Endothelial cell of umbilical vein (primary cell): ENCODE results near the gene MN1. TPM values are rescaled to one million over a fixed set of nuclear protein-coding genes. Genes with fewer than 3 reads are reported as not detected.

Experiments used
- BruUV-seq: library from RNA; stranded (reverse); fragments of 400-500 nt; replicated peaks from 2 replicates; lab custom pipeline; 2021; lab: Mats Ljungman, UMichigan
- CTCF ChIA-PET: fragments of 300-600, 350-600 bp; sonication (Branson Sonifier 250); formaldehyde crosslinking; loops from one replicate; lab custom pipeline; 2021; ENCODE audit warnings: antibody characterized with exemption, inconsistent platforms; lab: Charles Lee
- POLR2A ChIA-PET: fragments of 300-600, 350-600 bp; sonication (Branson Sonifier 250); formaldehyde crosslinking; loops from one replicate; lab custom pipeline; 2021; ENCODE audit warnings: antibody characterized with exemption, inconsistent platforms; lab: Charles Lee
- DNase-seq: peaks from one replicate; pipeline ENCODE4 v3.0.0-alpha.2; 2011; ENCODE audit warnings: low read depth, low spot score
- FAIRE-seq: peaks from 2 replicates; lab custom pipeline; 2011; peaks lifted over from hg19 to GRCh38; lab: Jason Lieb, UNC
- H2AFZ ChIP-seq: 2 replicates; pipeline ENCODE4 v1.6.0; 2012; ENCODE audit warnings: low read depth, low read length, control low read depth, inconsistent platforms
- H3K27ac ChIP-seq: 2 replicates; pipeline ENCODE4 v1.5.1; 2011; ENCODE audit warnings: low read depth, mild to moderate bottlenecking, control low read depth, low read length, moderate library complexity; ENCODE audit not compliant: insufficient read depth
- H3K27me3 ChIP-seq, 2 experiments: 2 replicates each; pipeline versions ENCODE4 v1.6.0 to v1.6.1; 2011; ENCODE audit warnings: low read length in 2 of 2, mixed read lengths in 1 of 2; ENCODE audit not compliant: control insufficient read depth in 2 of 2, insufficient read depth in 2 of 2
- H3K36me3 ChIP-seq, 2 experiments: 2 replicates in 1 of 2; 3 replicates in 1 of 2; pipeline ENCODE4 v1.5.1; 2011; ENCODE audit warnings: low read length in 2 of 2, mild to moderate bottlenecking in 1 of 2, moderate library complexity in 1 of 2; ENCODE audit not compliant: control insufficient read depth in 2 of 2, insufficient read depth in 2 of 2; ENCODE audit errors: extremely low read depth in 1 of 2
- H3K4me1 ChIP-seq: 3 replicates; pipeline ENCODE4 v1.5.1; 2011; ENCODE audit warnings: mild to moderate bottlenecking, low read length; ENCODE audit not compliant: control insufficient read depth, insufficient read depth; ENCODE audit errors: extremely low read depth
- H3K4me2 ChIP-seq: 2 replicates; pipeline ENCODE4 v1.6.1; 2011; ENCODE audit warnings: low read length, control low read depth, mixed read lengths; ENCODE audit not compliant: insufficient read depth
- H3K4me3 ChIP-seq, 3 experiments: fragments of 200-600 bp in 1 of 3; sonication (generic), shearing (Covaris generic) in 1 of 3; replicated peaks in 1 of 3; 2 replicates each; pipeline ENCODE4 v1.5.1; 2011 to 2016; ENCODE audit warnings: control low read depth in 3 of 3, low read length in 3 of 3, mild to moderate bottlenecking in 2 of 3, inconsistent platforms in 1 of 3, low read depth in 1 of 3, moderate library complexity in 1 of 3; ENCODE audit not compliant: insufficient read depth in 1 of 3
- H3K79me2 ChIP-seq: 2 replicates; pipeline ENCODE4 v1.6.0; 2012; ENCODE audit warnings: low read length, inconsistent platforms; ENCODE audit not compliant: control insufficient read depth, insufficient read depth
- H3K9ac ChIP-seq: replicated peaks from 2 replicates; pipeline ENCODE3; 2011; ENCODE audit warnings: low read length, control low read depth; ENCODE audit not compliant: insufficient read depth; ENCODE audit errors: extremely low read depth
- H3K9me1 ChIP-seq: replicated peaks from 3 replicates; pipeline ENCODE4 v1.6.0; 2011; ENCODE audit warnings: mild to moderate bottlenecking, low read length; ENCODE audit not compliant: control insufficient read depth, insufficient read depth; ENCODE audit errors: extremely low read depth
- H3K9me3 ChIP-seq: replicated peaks from 2 replicates; pipeline ENCODE4 v1.5.1; 2012; ENCODE audit warnings: low read length, inconsistent platforms; ENCODE audit not compliant: control insufficient read depth, insufficient read depth
- H4K20me1 ChIP-seq: replicated peaks from 2 replicates; pipeline ENCODE3; 2011; ENCODE audit warnings: mild to moderate bottlenecking, low read length; ENCODE audit not compliant: control insufficient read depth, insufficient read depth; ENCODE audit errors: extremely low read depth
- EZH2 ChIP-seq: IDR thresholded peaks from 2 replicates; pipeline ENCODE4 v1.6.1; 2012; ENCODE audit warnings: borderline replicate concordance, low read depth, mild to moderate bottlenecking, moderate library complexity, low read length, inconsistent platforms; ENCODE audit not compliant: severe bottlenecking
- FOS ChIP-seq: IDR thresholded peaks from 2 replicates; pipeline ENCODE4 v1.6.1; 2011; ENCODE audit warnings: mild to moderate bottlenecking, low read length, moderate library complexity, borderline replicate concordance; ENCODE audit not compliant: insufficient read depth
- GATA2 ChIP-seq: IDR thresholded peaks from 2 replicates; pipeline ENCODE4 v1.7.0; 2011; ENCODE audit warnings: low read depth, mild to moderate bottlenecking, moderate library complexity, mixed read lengths, low read length; ENCODE audit not compliant: insufficient read length, insufficient read depth
- JUN ChIP-seq: IDR thresholded peaks from 2 replicates; pipeline ENCODE4 v1.6.1; 2011; ENCODE audit warnings: borderline replicate concordance, low read depth; ENCODE audit not compliant: insufficient read length, insufficient read depth
- MYC ChIP-seq: IDR thresholded peaks from one replicate; pipeline ENCODE4 v1.6.1; 2011; ENCODE audit warnings: mild to moderate bottlenecking, low read depth, low read length
- POLR2A ChIP-seq: IDR thresholded peaks from 2 replicates; pipeline ENCODE4 v1.6.1; 2012; ENCODE audit warnings: low read depth, mild to moderate bottlenecking, control low read depth, low read length
- POLR2AphosphoS5 ChIP-seq: IDR thresholded peaks from 2 replicates; pipeline ENCODE4 v1.6.1; 2012; ENCODE audit warnings: low read depth, mild to moderate bottlenecking, control low read depth, low read length, moderate library complexity; ENCODE audit not compliant: insufficient read depth
- dilution Hi-C: fragments of 300-500 bp; cut with MboI; formaldehyde crosslinking; loops from one replicate; pipeline ENCODE4 v1.15.0; 2019; ENCODE audit warnings: low sequenced_read_pairs; ENCODE audit not compliant: extremely low pct_ligation_motif_present
- intact Hi-C: fragments of 100-400 bp; cut with micrococcal nuclease; formaldehyde crosslinking; loops from one replicate; pipeline ENCODE4 v1.10.0; 2022
- polyA plus RNA-seq, 4 experiments: library from polyadenylated mRNA; depleted of rRNA in 3 of 4; stranded (reverse) in 3 of 4; unstranded in 1 of 4; fragments of >200 nt; gene quantifications; 2 replicates each; pipeline versions ENCODE4 v1.2.1 to v1.2.3, GENCODE V29; 2011 to 2012; ENCODE audit warnings: missing spikeins in 1 of 4
- total RNA-seq: library from RNA; stranded (reverse); gene quantifications from 2 replicates; pipeline ENCODE4 v1.2.3, GENCODE V29; 2021
- TF ChIP-seq, protein P1 (sequence below): IDR thresholded peaks from 2 replicates; pipeline ENCODE4 v1.6.1; 2011; ENCODE audit not compliant: insufficient read depth, insufficient read length
- TF ChIP-seq, protein P2 (sequence below), 2 donors: IDR thresholded peaks; 1 replicate in 1 of 2; 2 replicates in 1 of 2; pipeline ENCODE4 v1.5.1; 2011; ENCODE audit warnings: low read length in 2 of 2, mild to moderate bottlenecking in 2 of 2, moderate library complexity in 2 of 2, control low read depth in 1 of 2, inconsistent platforms in 1 of 2, low read depth in 1 of 2; ENCODE audit not compliant: insufficient read depth in 1 of 2; ENCODE audit errors: extremely low read depth in 1 of 2

MN1 gene
- total and polyA plus RNA-seq, 2 donors (not counting 3 experiments of a cell fraction or from before 2014, with no cell fraction given) = 3.8 to 5.2 TPM

DNA sequence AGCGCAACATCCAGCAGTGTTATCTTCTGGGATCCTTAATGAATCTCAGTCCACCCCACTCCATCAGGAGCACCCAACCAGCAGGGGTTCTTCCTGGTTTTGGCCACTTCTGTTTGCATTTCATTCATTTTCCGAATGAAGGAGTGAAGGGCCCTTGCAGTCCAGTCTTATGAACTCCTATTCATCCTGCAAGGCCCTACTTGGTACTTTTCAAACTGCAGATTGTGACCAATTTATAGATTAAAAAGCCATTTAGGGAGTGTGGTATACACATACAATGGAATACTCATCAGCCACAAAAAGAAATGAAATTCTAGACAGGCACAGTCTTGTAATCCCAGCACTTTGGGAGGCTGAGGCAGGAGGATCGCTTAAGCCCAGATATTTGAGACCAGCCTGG is 10.2 kb upstream of the MN1 start:
- intact Hi-C loops (no loop called here), dilution Hi-C loops (no loop called here)
- peaks cover 8% of the 10 kb centered on the region for H3K4me1 ChIP-seq
- H4K20me1 ChIP-seq = no peaks in the 10 kb centered on the region
- H3K4me3 ChIP-seq = no peak overlapping the region
- no TSS peak for BruUV-seq
- H3K79me2 ChIP-seq = no peaks in the 10 kb centered on the region
- H3K4me2 ChIP-seq = no peak overlapping the region
- H3K27me3 ChIP-seq = peaks cover 0 to 6% of the 10 kb centered on the region in 2 experiments
- DNase-seq = no peak
- H3K9ac ChIP-seq = no peak overlapping the region
- no peak overlapping the region for H3K27ac ChIP-seq
- H3K36me3 ChIP-seq = no peaks in the 10 kb centered on the region
- TF ChIP-seq FOS (no peak), MYC (no peak), POLR2A (no peak), JUN (no peak), GATA2 (no peak), EZH2 (no peak), POLR2AphosphoS5 (no peak)
- TF ChIP-seq, protein P1, sequence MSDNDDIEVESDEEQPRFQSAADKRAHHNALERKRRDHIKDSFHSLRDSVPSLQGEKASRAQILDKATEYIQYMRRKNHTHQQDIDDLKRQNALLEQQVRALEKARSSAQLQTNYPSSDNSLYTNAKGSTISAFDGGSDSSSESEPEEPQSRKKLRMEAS = no peak
- TF ChIP-seq, protein P2, sequence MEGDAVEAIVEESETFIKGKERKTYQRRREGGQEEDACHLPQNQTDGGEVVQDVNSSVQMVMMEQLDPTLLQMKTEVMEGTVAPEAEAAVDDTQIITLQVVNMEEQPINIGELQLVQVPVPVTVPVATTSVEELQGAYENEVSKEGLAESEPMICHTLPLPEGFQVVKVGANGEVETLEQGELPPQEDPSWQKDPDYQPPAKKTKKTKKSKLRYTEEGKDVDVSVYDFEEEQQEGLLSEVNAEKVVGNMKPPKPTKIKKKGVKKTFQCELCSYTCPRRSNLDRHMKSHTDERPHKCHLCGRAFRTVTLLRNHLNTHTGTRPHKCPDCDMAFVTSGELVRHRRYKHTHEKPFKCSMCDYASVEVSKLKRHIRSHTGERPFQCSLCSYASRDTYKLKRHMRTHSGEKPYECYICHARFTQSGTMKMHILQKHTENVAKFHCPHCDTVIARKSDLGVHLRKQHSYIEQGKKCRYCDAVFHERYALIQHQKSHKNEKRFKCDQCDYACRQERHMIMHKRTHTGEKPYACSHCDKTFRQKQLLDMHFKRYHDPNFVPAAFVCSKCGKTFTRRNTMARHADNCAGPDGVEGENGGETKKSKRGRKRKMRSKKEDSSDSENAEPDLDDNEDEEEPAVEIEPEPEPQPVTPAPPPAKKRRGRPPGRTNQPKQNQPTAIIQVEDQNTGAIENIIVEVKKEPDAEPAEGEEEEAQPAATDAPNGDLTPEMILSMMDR (IDR thresholded peaks at IDR 0.05; ENCODE audit: extremely low read depth in 1 of 2, insufficient read depth in 1 of 2, low read depth in 1 of 2, low read length in 2 of 2) = no peak
- H3K9me1 ChIP-seq = no peaks in the 10 kb centered on the region
- FAIRE-seq = no peak
- H2AFZ ChIP-seq = no peak overlapping the region
- H3K9me3 ChIP-seq = no peaks in the 10 kb centered on the region
- POLR2A ChIA-PET = no interaction called here
- CTCF ChIA-PET = no interaction called here
